Activated naive CD4-positive, alpha-beta T cell treated with anti-CD3 and anti-CD28 coated beads for 36 hours (primary cell): ENCODE data around the gene IL17C. TPM values are rescaled to one million over a fixed set of nuclear protein-coding genes. Genes with fewer than 3 reads are reported as not detected.

ENCODE experiments used
- CTCF ChIA-PET: fragments of 350-600 bp; sonication (Branson Sonifier 250); formaldehyde crosslinking; loops from one replicate; lab custom pipeline; 2021; ENCODE audit warnings: antibody characterized with exemption; lab: Charles Lee
- DNase-seq: peaks from one replicate; pipeline ENCODE4 v3.0.0-alpha.2; 2020
- H3K27ac Mint-ChIP-seq: one replicate; pipeline ENCODE4 v1.8.0; 2021; ENCODE audit warnings: mild to moderate bottlenecking, mixed read lengths
- H3K27me3 Mint-ChIP-seq: one replicate; pipeline ENCODE4 v1.8.0; 2021; ENCODE audit warnings: low read depth, mixed read lengths
- H3K36me3 Mint-ChIP-seq: one replicate; pipeline ENCODE4 v1.8.0; 2021; ENCODE audit warnings: low read depth, mixed read lengths
- H3K4me1 Mint-ChIP-seq: one replicate; pipeline ENCODE4 v1.8.0; 2021; ENCODE audit warnings: low read depth, mixed read lengths
- H3K4me3 Mint-ChIP-seq: one replicate; pipeline ENCODE4 v1.8.0; 2021; ENCODE audit warnings: mild to moderate bottlenecking, moderate library complexity, mixed read lengths
- H3K9me3 Mint-ChIP-seq: one replicate; pipeline ENCODE4 v1.8.0; 2021; ENCODE audit warnings: mixed read lengths
- intact Hi-C: fragments of 100-400 bp; cut with micrococcal nuclease; formaldehyde crosslinking; loops from one replicate; pipeline ENCODE4 v1.15.1; 2023
- total RNA-seq, 2 experiments: library from RNA; stranded (reverse); gene quantifications; one replicate each; pipeline ENCODE4 v1.2.3, GENCODE V29; 2021

The IL17C gene
- total RNA-seq, 2 experiments from 2014 or later, result not detected

DNA sequence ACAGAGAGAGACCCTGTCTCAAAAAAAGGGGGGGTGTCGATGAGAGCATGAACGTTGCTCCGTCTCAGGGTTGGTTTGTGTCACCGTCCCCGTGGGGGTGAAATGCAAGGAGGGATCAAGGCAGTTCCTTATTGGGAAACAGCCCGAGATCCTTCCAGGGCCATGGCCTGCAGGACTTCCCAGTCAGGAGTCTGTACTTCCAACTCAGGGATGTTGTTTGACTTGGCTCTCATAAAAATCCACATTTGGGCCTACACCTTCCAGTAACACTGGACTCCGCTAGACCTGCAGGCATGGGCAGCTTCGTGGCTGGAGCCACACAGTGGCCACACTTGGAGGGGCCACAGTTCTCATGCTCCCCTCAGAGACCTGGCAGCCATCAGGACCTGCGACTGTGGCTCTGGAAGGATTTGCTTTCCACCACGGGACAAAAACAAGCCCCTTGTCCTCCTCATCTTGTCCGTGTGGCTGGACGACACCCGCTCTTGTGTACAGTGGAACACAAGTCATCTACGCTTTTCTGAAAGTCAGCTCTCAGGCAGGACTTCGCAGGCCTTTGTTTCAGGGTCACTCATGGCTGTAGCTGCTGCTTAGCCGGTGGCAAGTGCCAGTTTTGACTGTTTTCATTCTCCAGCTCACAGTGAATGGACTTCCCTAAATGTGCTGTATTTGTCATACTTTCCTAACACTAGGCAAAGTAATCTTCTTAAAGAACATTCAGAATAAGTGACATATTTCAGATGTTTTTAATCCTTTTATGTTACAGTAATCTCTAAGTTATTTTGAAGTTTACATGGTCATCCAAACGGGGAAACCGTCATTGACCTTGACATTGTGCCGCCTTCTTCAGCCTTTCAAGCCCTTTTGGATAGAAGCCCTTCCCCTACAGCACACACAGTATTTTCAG, 24.2 kb upstream of the IL17C start:
- H3K27me3 Mint-ChIP-seq, result no peaks in the 10 kb centered on the region
- no peak for DNase-seq
- intact Hi-C loops, result no loop called here
- H3K27ac Mint-ChIP-seq, result no peak overlapping the region
- peaks cover 3% of the 10 kb centered on the region for H3K4me1 Mint-ChIP-seq
- no peaks in the 10 kb centered on the region for H3K9me3 Mint-ChIP-seq
- H3K4me3 Mint-ChIP-seq, result no peak overlapping the region
- CTCF ChIA-PET, result no interaction called here
- H3K36me3 Mint-ChIP-seq, result peaks cover 27% of the 10 kb centered on the region

DNA sequence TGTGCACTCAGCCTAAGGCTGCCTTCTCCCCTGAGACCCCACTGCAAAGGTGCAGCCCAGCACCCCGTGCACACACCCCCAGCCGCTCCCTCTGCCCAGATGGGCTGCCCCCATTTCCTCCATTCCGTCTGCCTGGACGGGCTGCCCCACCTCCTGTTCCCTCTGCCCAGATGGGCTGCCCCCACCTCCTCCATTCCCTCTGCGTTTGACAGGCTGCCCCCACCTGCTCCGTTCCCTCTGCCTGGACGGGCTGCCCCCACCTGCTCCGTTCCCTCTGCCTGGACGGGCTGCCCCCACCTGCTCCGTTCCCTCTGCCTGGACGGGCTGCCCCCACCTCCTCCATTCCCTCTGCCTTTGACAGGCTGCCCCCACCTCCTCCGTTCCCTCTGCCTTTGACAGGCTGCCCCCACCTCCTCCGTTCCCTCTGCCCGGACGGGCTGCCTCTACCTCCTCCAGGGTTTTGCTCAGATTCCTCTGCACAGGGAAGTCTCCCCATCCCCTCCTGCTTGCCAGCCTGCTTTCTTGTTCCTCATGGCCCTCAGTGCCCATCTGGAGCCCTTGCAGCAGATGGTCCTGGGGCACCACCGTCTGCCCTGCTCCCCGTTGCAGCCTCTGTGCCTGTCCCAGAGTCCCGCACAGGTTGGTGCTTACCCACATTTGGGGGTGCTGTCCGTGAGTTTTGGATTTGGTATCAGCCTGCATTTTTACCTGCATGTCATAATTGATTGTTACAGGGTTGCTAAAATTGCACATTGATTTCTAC, 23.4 kb upstream of the IL17C start:
- DNase-seq, result no peak
- H3K9me3 Mint-ChIP-seq, result no peaks in the 10 kb centered on the region
- H3K27ac Mint-ChIP-seq, result no peak overlapping the region
- CTCF ChIA-PET, result no interaction called here
- intact Hi-C loops, result no loop called here
- H3K27me3 Mint-ChIP-seq, result no peaks in the 10 kb centered on the region
- H3K4me1 Mint-ChIP-seq, result peaks cover 10% of the 10 kb centered on the region
- peaks cover 22% of the 10 kb centered on the region for H3K36me3 Mint-ChIP-seq
- no peak overlapping the region for H3K4me3 Mint-ChIP-seq

DNA sequence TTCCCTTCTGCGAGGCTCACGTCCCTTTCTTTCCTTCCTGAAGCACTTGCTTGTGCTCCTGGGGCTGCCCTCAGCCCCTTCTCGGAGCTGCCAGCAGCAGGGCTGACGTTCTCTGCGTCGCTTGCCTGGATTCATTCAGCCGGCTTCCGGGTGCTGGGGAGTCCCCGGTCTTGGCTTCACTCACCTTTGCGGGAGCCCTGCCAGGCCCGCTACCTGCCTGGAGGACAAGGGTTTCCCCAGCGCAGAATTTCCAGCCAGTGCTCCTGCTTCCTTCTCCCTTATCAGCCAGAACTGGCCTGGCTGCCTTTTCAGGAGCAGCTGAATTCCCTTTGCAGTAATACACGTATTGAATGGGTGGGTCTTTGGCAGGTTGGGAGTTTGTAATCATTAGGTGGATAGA, 22.1 kb upstream of the IL17C start:
- Mint-ChIP-seq H3K36me3 (peaks cover 15% of the 10 kb centered on the region), H3K27me3 (no peaks in the 10 kb centered on the region), H3K27ac (no peak overlapping the region), H3K4me1 (peaks cover 10% of the 10 kb centered on the region), H3K4me3 (no peak overlapping the region), H3K9me3 (no peaks in the 10 kb centered on the region)
- DNase-seq, result no peak
- CTCF ChIA-PET, result no interaction called here
- intact Hi-C loops, result no loop called here

DNA sequence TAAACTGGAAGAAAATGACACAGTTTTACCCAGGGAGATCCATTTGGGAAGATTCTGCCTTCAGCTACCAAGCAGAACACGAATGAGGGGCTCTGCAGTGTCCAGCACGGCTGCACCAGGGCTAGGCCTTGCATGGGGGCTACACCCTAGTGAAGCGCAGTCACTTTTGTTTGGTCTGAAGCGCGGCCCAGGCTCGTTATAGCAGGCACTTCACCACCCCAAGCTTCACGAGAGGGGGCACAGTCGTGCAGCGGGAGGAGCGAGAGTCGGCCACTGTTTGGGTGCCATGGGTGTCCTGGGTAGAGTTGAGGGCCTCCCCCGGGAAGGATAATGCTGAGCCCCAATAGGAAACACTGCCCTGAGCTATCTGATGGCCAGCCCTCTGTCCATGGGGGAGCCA, 21.6 kb upstream of the IL17C start:
- no peaks in the 10 kb centered on the region for H3K27me3 Mint-ChIP-seq
- no peak overlapping the region for H3K4me3 Mint-ChIP-seq
- peaks cover 15% of the 10 kb centered on the region for H3K36me3 Mint-ChIP-seq
- no peaks in the 10 kb centered on the region for H3K9me3 Mint-ChIP-seq
- peaks cover 10% of the 10 kb centered on the region for H3K4me1 Mint-ChIP-seq
- CTCF ChIA-PET, result no interaction called here
- H3K27ac Mint-ChIP-seq, result no peak overlapping the region
- intact Hi-C loops, result no loop called here
- no peak for DNase-seq

DNA sequence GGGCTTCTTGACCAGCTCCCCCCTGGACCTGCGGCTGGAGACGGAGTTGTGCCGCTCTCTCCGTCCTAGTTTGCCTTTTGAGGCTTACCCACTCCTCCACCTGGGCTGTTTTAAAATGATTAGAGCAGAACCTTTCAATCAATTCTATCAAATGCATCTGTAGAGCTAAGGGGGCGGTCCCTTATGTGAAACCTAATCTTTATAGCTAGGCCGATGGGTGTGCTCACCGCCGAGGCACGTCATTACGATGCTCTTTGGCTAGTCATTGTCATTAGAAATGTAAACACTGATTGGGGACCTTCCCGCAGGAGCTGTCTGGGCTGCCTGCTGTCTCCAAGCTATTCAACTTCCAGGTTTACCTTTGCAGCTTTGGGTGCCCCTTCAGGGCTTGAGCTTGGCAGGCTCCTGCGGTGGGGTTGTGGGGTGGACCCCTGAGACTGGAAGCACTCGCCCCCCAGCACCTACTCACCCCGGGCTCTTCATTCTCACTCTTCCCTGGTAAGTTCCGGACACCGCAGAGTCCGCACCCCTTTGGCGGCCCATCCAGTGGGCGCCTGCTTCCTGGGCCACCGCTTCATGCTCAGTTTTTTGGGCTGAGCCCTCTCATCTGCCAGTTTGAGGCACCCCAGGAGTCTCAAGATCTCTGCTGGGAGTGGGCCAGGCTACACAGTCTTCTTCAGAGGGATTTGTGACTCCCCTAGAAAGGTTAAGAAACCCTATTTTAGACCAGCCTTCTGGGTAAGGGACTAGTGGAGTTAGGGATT, 20.9 kb upstream of the IL17C start:
- intact Hi-C loops, result no loop called here
- CTCF ChIA-PET, result no interaction called here
- Mint-ChIP-seq H3K9me3 (no peaks in the 10 kb centered on the region), H3K36me3 (peaks cover 15% of the 10 kb centered on the region), H3K27me3 (no peaks in the 10 kb centered on the region), H3K4me1 (peaks cover 10% of the 10 kb centered on the region), H3K27ac (no peak overlapping the region), H3K4me3 (no peak overlapping the region)
- no peak for DNase-seq

GRCh38 chr16:88618182-88618955, 20.0 kb upstream of the IL17C start:
- intact Hi-C loops, result no loop called here
- Mint-ChIP-seq H3K27me3 (no peaks in the 10 kb centered on the region), H3K27ac (no peak overlapping the region), H3K4me3 (no peak overlapping the region), H3K36me3 (peaks cover 18% of the 10 kb centered on the region), H3K4me1 (peaks cover 10% of the 10 kb centered on the region), H3K9me3 (no peaks in the 10 kb centered on the region)
- DNase-seq, result no peak
- CTCF ChIA-PET, result no interaction called here

DNA sequence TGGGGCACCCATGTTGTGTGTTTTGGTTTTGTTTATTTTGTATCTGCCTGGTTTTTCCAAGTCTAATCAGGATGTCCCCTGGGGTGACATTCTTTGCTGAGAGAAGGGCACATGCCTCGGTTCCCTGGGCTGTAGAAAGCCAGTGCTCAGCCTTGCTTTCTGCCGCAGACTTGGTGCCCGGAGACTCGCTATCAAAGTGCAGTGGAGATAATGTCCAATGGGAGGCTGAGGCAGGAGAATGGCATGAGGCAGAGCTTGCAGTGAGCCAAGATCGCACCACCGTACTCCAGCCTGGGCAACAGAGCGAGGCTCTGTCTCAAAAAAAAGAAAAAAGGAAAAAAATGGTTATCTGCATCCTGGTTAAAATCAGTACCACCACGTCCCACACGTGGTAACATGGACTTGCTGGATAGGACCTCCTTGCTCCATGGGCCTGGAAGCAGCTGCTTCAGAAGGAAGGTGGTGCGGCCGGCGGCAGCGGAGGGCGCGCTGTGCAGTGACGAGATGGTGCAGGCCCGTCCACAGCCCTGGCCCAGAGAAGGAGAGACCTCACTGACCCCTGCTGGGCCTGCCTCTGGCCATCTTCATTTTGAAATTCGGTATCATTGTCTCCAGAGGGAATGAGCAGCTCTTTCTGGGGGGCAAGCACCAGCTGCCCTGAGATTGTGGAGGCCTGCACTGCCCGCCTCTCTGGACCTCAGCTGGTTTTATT, 19.3 kb upstream of the IL17C start:
- no peak overlapping the region for H3K4me3 Mint-ChIP-seq
- H3K4me1 Mint-ChIP-seq, result peaks cover 10% of the 10 kb centered on the region
- intact Hi-C loops, result no loop called here
- no peak overlapping the region for H3K27ac Mint-ChIP-seq
- no peaks in the 10 kb centered on the region for H3K9me3 Mint-ChIP-seq
- no peaks in the 10 kb centered on the region for H3K27me3 Mint-ChIP-seq
- CTCF ChIA-PET, result no interaction called here
- DNase-seq, result no peak
- H3K36me3 Mint-ChIP-seq, result peaks cover 18% of the 10 kb centered on the region

DNA sequence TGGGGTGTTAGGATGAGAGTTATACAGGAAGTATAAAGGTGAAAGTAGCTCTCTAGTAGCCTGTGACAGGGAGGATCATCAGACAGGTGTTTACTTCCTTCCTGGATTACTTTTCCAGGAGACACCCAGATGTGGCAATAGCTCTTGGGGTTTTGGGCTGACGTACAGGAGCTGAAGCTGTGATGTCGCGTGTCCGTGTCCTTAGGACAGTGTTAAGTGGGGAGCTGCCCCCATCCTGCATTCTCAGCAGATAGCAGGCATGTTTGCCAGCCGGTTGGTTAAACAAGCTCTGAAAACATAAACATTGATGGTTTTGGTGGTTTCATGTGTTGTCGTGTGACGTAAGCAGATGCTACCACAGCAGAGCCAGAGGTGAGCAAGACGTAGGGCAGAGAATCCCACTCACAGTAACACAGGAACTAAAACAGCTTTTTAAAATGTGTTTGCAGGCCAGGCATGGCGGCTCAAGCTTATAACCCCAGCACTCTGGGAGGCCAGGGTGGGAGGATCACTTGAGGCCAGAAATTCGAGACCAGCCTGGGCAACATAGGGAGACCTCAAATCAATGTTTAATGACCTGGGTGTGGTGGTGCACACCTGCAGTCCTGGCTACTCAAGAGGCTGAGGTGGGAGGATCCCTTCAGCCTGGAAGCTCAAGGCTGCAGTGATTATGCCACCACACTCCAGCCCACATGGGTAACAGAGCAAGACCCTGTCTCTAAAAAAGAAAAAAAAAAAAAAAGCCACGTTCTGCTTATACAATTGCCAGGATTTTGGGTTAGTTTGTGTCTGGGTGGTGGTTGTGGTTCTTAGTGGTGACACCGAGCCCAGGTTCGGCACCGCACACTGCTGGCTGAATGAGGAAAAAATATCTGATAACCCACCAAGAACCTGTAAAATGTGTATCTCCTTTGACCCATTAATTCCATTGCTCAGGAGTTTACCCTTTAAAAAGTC, 18.2 kb upstream of the IL17C start:
- DNase-seq, result no peak
- peaks cover 10% of the 10 kb centered on the region for H3K4me1 Mint-ChIP-seq
- peak overlapping the region; percentile 5 for H3K27ac Mint-ChIP-seq
- H3K9me3 Mint-ChIP-seq, result no peaks in the 10 kb centered on the region
- H3K4me3 Mint-ChIP-seq, result no peak overlapping the region
- CTCF ChIA-PET, result interaction anchor here (0.6 kb wide), 1 partner anchor 237 kb away, joined by 4 read pairs; no protein-coding TSS in a partner anchor
- no peaks in the 10 kb centered on the region for H3K27me3 Mint-ChIP-seq
- peaks cover 13% of the 10 kb centered on the region for H3K36me3 Mint-ChIP-seq
- intact Hi-C loops, result no loop called here

DNA sequence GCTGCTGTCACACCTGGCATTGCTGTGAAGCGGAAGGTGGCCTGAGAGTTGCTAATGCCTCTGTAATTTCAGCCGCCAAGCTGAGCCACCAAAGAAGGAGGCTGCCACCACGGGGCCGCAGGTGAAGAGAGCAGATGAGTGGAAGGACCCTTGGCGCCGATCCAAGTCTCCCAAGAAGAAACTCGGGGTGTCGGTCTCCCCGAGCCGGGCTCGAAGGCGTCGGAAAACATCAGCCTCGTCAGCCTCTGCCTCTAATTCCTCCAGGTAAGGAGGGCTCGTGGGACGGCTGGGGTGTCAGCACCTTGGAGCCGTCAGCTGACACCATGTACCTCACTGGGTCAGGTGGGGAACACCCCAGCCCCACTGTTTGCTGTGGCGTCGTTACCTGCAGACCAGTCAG, 16.2 kb upstream of the IL17C start:
- H3K36me3 Mint-ChIP-seq, result peaks cover 18% of the 10 kb centered on the region
- no peak for DNase-seq
- CTCF ChIA-PET, result no interaction called here
- no peaks in the 10 kb centered on the region for H3K9me3 Mint-ChIP-seq
- no peak overlapping the region for H3K27ac Mint-ChIP-seq
- intact Hi-C loops, result no loop called here
- no peak overlapping the region for H3K4me3 Mint-ChIP-seq
- H3K4me1 Mint-ChIP-seq, result peaks cover 10% of the 10 kb centered on the region
- no peaks in the 10 kb centered on the region for H3K27me3 Mint-ChIP-seq

DNA sequence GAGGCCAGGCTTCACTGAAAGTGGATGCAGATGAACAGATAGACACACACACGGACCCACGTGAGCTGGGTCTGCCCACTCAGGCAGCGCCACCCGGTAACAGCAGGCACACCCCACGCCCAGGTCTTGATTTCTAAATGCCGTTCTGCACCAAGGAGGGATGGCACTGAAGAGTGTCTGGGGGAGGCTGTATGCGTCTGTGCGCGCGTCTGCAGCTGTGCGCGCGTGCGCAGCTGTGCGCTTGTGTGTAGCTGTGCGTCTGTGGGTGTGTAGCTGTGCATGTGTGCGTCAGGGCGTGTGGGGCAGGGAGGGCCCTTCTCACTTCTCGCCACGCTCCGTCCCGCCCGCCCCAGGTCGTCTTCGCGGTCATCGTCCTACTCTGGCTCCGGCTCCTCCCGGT, 15.5 kb upstream of the IL17C start:
- H3K27ac Mint-ChIP-seq, result no peak overlapping the region
- H3K4me1 Mint-ChIP-seq, result peaks cover 10% of the 10 kb centered on the region
- intact Hi-C loops, result no loop called here
- H3K27me3 Mint-ChIP-seq, result no peaks in the 10 kb centered on the region
- no peak overlapping the region for H3K4me3 Mint-ChIP-seq
- peaks cover 20% of the 10 kb centered on the region for H3K36me3 Mint-ChIP-seq
- DNase-seq, result no peak
- CTCF ChIA-PET, result no interaction called here
- H3K9me3 Mint-ChIP-seq, result no peaks in the 10 kb centered on the region

DNA sequence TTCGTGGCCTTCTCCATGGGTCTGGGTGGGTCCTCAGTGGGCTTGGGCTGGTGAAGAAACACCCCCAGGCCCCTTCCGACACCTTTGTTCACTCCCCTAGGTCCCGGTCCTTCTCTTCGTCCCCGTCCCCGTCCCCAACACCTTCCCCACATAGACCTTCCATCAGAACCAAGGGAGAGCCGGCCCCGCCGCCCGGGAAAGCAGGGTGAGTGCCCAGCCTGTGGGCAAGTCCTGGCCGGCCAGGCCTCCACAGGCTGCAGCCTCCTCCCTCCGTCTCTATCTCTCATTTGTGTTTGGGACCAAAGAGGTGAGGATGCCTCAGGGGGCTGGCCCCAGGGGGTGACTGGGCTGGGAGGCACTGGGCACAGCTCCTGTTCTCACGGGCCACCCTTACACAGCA, 14.5 kb upstream of the IL17C start:
- no peaks in the 10 kb centered on the region for H3K27me3 Mint-ChIP-seq
- CTCF ChIA-PET, result no interaction called here
- no peak overlapping the region for H3K4me3 Mint-ChIP-seq
- DNase-seq, result no peak
- peaks cover 20% of the 10 kb centered on the region for H3K36me3 Mint-ChIP-seq
- H3K4me1 Mint-ChIP-seq, result peaks cover 10% of the 10 kb centered on the region
- H3K9me3 Mint-ChIP-seq, result no peaks in the 10 kb centered on the region
- intact Hi-C loops, result no loop called here
- no peak overlapping the region for H3K27ac Mint-ChIP-seq
